GM06990 (cell line): ENCODE data around the gene MSANTD7.

ENCODE experiments used
- DNase-seq: peaks from one replicate; pipeline ENCODE4 v3.0.0-alpha.2; 2011; ENCODE audit not compliant: insufficient read length; ENCODE audit errors: extremely low read depth
- H3K27me3 ChIP-seq: replicated peaks from 2 replicates; pipeline ENCODE4 v1.6.0; 2011; ENCODE audit warnings: low read length; ENCODE audit not compliant: control insufficient read depth, insufficient read depth
- H3K36me3 ChIP-seq: 2 replicates; pipeline ENCODE4 v1.5.1; 2011; ENCODE audit warnings: low read length; ENCODE audit not compliant: control insufficient read depth, insufficient read depth
- H3K4me3 ChIP-seq: replicated peaks from 2 replicates; pipeline ENCODE4 v1.5.1; 2011; ENCODE audit warnings: low read depth, mild to moderate bottlenecking, control low read depth, low read length
- CTCF ChIP-seq: IDR thresholded peaks from 2 replicates; pipeline ENCODE4 v1.5.1; 2011; ENCODE audit warnings: low read length, control low read depth, mild to moderate bottlenecking, inconsistent platforms; ENCODE audit not compliant: insufficient read depth, poor library complexity, severe bottlenecking

The MSANTD7 gene

GRCh38 chr10:14875941-14876340 is 37.8 kb downstream of the MSANTD7 start:
- no peak for DNase-seq
- TF ChIP-seq CTCF: no peak
- H3K27me3 ChIP-seq: no peaks in the 10 kb centered on the region
- H3K36me3 ChIP-seq: no peaks in the 10 kb centered on the region
- no peak overlapping the region for H3K4me3 ChIP-seq

GRCh38 chr10:14876764-14877163 is 38.7 kb downstream of the MSANTD7 start:
- TF ChIP-seq CTCF: no peak
- H3K36me3 ChIP-seq: no peaks in the 10 kb centered on the region
- H3K27me3 ChIP-seq: no peaks in the 10 kb centered on the region
- no peak for DNase-seq
- H3K4me3 ChIP-seq: no peak overlapping the region; the same call in 1 of the 2 replicates

GRCh38 chr10:14878266-14879123 is 40.4 kb downstream of the MSANTD7 start, which contains the start of gene SUV39H2:
SUV39H2 (plus strand) TSS chr10:14878866; CDS start chr10:14878889, 23 bp downstream.
- Histone ChIP-seq H3K27me3 (no peaks in the 10 kb centered on the region), H3K4me3 (peak within 1 kb of the TSS; percentile 100), H3K36me3 (no peaks in the 10 kb centered on the region; the same call in 1 of the 2 replicates)
- no peak for TF ChIP-seq CTCF
- DNase-seq: peak; percentile 98

GRCh38 chr10:14879124-14879927 is 41.2 kb downstream of the MSANTD7 start:
- H3K4me3 ChIP-seq: peak overlapping the region; percentile 90
- no peak for TF ChIP-seq CTCF
- H3K27me3 ChIP-seq: no peaks in the 10 kb centered on the region
- no peak for DNase-seq
- H3K36me3 ChIP-seq: no peaks in the 10 kb centered on the region; the same call in 1 of the 2 replicates

- no peak for DNase-seq
- H3K27me3 ChIP-seq: no peaks in the 10 kb centered on the region
- H3K36me3 ChIP-seq: no peaks in the 10 kb centered on the region; the same call in 1 of the 2 replicates
- H3K4me3 ChIP-seq: peak overlapping the region; percentile 90
- TF ChIP-seq CTCF: no peak
These were observed 41.8 kb downstream of the MSANTD7 start for GRCh38 chr10:14879928-14880193.
